CD14-positive monocyte (primary cell): ENCODE data around the gene TEC. TPM values are rescaled to one million over a fixed set of nuclear protein-coding genes. Genes with fewer than 3 reads are reported as not detected.
"Not testable (repeated sequence)": the region's sequence is repeated elsewhere in the genome, so short reads cannot be mapped to it uniquely, and the experiment has no call there.

Experiments
- DNase-seq, 3 donors: peaks; one replicate each; pipeline ENCODE4 v3.0.0-alpha.2; 2011 to 2022
- H2AFZ ChIP-seq: 2 replicates; pipeline ENCODE4 v1.6.0; 2012; ENCODE audit warnings: mild to moderate bottlenecking, low read depth, low read length, inconsistent platforms; ENCODE audit not compliant: insufficient read depth, poor library complexity, severe bottlenecking
- H3K27ac ChIP-seq, 2 donors: 1 replicate in 1 of 2; 2 replicates in 1 of 2; pipeline ENCODE4 v1.5.1; 2012 to 2013; ENCODE audit warnings: low read length in 2 of 2, control low read depth in 1 of 2, inconsistent platforms in 1 of 2, low read depth in 1 of 2, mild to moderate bottlenecking in 1 of 2
- H3K27me3 ChIP-seq, 2 donors: one replicate each; pipeline versions ENCODE4 v1.6.0 to v1.6.1; 2011 to 2013; ENCODE audit warnings: low read length in 2 of 2; ENCODE audit not compliant: control insufficient read depth in 2 of 2, insufficient read depth in 2 of 2
- H3K36me3 ChIP-seq, 2 donors: replicated peaks in 1 of 2; 1 replicate in 1 of 2; 2 replicates in 1 of 2; pipeline versions ENCODE4 v1.5.1 to v1.6.1; 2012 to 2013; ENCODE audit warnings: low read length in 2 of 2, control low read depth in 1 of 2, inconsistent platforms in 1 of 2, mild to moderate bottlenecking in 1 of 2; ENCODE audit not compliant: insufficient read depth in 2 of 2, control insufficient read depth in 1 of 2
- H3K4me1 ChIP-seq, 2 donors: 1 replicate in 1 of 2; 2 replicates in 1 of 2; pipeline versions ENCODE4 v1.5.1 to v1.6.1; 2012 to 2013; ENCODE audit warnings: low read length in 2 of 2, control low read depth in 1 of 2, inconsistent platforms in 1 of 2, mild to moderate bottlenecking in 1 of 2, moderate library complexity in 1 of 2; ENCODE audit not compliant: insufficient read depth in 2 of 2, control insufficient read depth in 1 of 2
- H3K4me2 ChIP-seq: replicated peaks from 2 replicates; pipeline ENCODE3; 2012; ENCODE audit warnings: low read length, moderate library complexity, mild to moderate bottlenecking; ENCODE audit not compliant: poor library complexity, severe bottlenecking; ENCODE audit errors: extremely low read depth
- H3K4me3 ChIP-seq, 3 experiments: fragments of 200-600 bp in 1 of 3; sonication (generic) in 1 of 3; replicated peaks in 1 of 3; 1 replicate in 2 of 3; 2 replicates in 1 of 3; pipeline ENCODE4 v1.5.1; 2011 to 2013; ENCODE audit warnings: low read length in 3 of 3, mild to moderate bottlenecking in 3 of 3, control low read depth in 2 of 3, low read depth in 2 of 3, inconsistent platforms in 1 of 3, moderate library complexity in 1 of 3
- H3K79me2 ChIP-seq: 2 replicates; pipeline ENCODE4 v1.6.0; 2012; ENCODE audit warnings: mild to moderate bottlenecking, control low read depth, inconsistent platforms, low read length, moderate library complexity; ENCODE audit not compliant: insufficient read depth
- H3K9ac ChIP-seq: 2 replicates; pipeline ENCODE4 v1.6.0; 2017; ENCODE audit warnings: low read length, mild to moderate bottlenecking; ENCODE audit not compliant: insufficient read depth, poor library complexity, severe bottlenecking
- H3K9me3 ChIP-seq, 2 donors: replicated peaks in 1 of 2; 1 replicate in 1 of 2; 2 replicates in 1 of 2; pipeline versions ENCODE4 v1.5.1 to v1.6.1; 2012 to 2013; ENCODE audit warnings: low read length in 2 of 2, control low read depth in 1 of 2; ENCODE audit not compliant: control insufficient read depth in 1 of 2, insufficient read depth in 1 of 2
- H4K20me1 ChIP-seq: 2 replicates; pipeline ENCODE4 v1.6.0; 2012; ENCODE audit warnings: mild to moderate bottlenecking, low read length, control low read depth, moderate library complexity; ENCODE audit not compliant: insufficient read depth
- H3K27ac Mint-ChIP-seq, 7 donors: one replicate each; pipeline ENCODE4 v1.8.0; 2020; ENCODE audit warnings: mild to moderate bottlenecking in 7 of 7, mixed read lengths in 7 of 7, moderate library complexity in 6 of 7, inconsistent platforms in 2 of 7
- H3K27me3 Mint-ChIP-seq, 3 donors: one replicate each; pipeline ENCODE4 v1.8.0; 2021 to 2022; ENCODE audit warnings: low read depth in 3 of 3, mild to moderate bottlenecking in 3 of 3, mixed read lengths in 3 of 3, moderate library complexity in 3 of 3, inconsistent platforms in 1 of 3
- H3K36me3 Mint-ChIP-seq, 2 donors: one replicate each; pipeline ENCODE4 v1.8.0; 2020; ENCODE audit warnings: mixed read lengths in 2 of 2, inconsistent platforms in 1 of 2, mild to moderate bottlenecking in 1 of 2
- H3K4me1 Mint-ChIP-seq: one replicate; pipeline ENCODE4 v1.8.0; 2020; ENCODE audit warnings: mild to moderate bottlenecking, mixed read lengths
- H3K4me3 Mint-ChIP-seq, 2 donors: one replicate each; pipeline ENCODE4 v1.8.0; 2020; ENCODE audit warnings: mild to moderate bottlenecking in 2 of 2, mixed read lengths in 2 of 2, moderate library complexity in 1 of 2
- H3K9me3 Mint-ChIP-seq, 7 donors: one replicate each; pipeline ENCODE4 v1.8.0; 2020 to 2022; ENCODE audit warnings: mixed read lengths in 7 of 7, mild to moderate bottlenecking in 6 of 7, moderate library complexity in 6 of 7, inconsistent platforms in 2 of 7
- CTCF ChIP-seq: fragments of 200-600 bp; IDR thresholded peaks from one replicate; pipeline ENCODE4 v1.8.0; 2022; ENCODE audit warnings: antibody characterized with exemption, mild to moderate bottlenecking
- WGBS: methylation state at CpG from one replicate; pipeline ENCODE4 v1.1.5; 2013; ENCODE audit warnings: missing lambda C conversion rate; ENCODE audit not compliant: insufficient coverage; 5-methylcytosine and 5-hydroxymethylcytosine counted together
- intact Hi-C, 2 donors: fragments of 100-400 bp; cut with micrococcal nuclease; formaldehyde crosslinking; loops; one replicate each; pipeline versions ENCODE4 v1.15.0 to v1.15.1; 2023
- polyA plus RNA-seq, 3 donors: library from polyadenylated mRNA; depleted of rRNA in 1 of 3; unstranded in 2 of 3; stranded (reverse) in 1 of 3; fragments of 300-500 nt in 2 of 3; fragments of >200 nt in 1 of 3; fragmentation: Illumina TruSeq in 2 of 3; gene quantifications; 1 replicate in 2 of 3; 2 replicates in 1 of 3; pipeline ENCODE4 v1.2.3, GENCODE V29; 2012 to 2021

Gene TEC
- polyA plus RNA-seq, 3 donors: 0.30 to 2.5 (median 0.73) TPM

GRCh38 chr4:48290146-48290772 lies 20.6 kb upstream of the TEC start:
- H4K20me1 ChIP-seq: no peaks in the 10 kb centered on the region
- H3K27ac ChIP-seq: no peak overlapping the region
- no peak overlapping the region for H3K27ac Mint-ChIP-seq

GRCh38 chr4:48286060-48286459 lies 16.4 kb upstream of the TEC start:
- H3K36me3 ChIP-seq, H3K9ac ChIP-seq, H4K20me1 ChIP-seq, H3K79me2 ChIP-seq, H3K27ac ChIP-seq, H3K4me1 Mint-ChIP-seq, H3K9me3 ChIP-seq, H3K4me2 ChIP-seq, H3K27me3 Mint-ChIP-seq, intact Hi-C loops, H3K4me3 ChIP-seq, H3K27me3 ChIP-seq, DNase-seq, H3K4me1 ChIP-seq, H3K4me3 Mint-ChIP-seq, H2AFZ ChIP-seq, H3K36me3 Mint-ChIP-seq: not testable (repeated sequence)
- Mint-ChIP-seq H3K9me3 (peaks cover 23 to 48% (median 33%) of the 10 kb centered on the region in 7 donors), H3K27ac (peak overlapping the region in 1 of 7 donors; percentile 32)
- WGBS: 100% methylated on average over 1 of the region's 2 CpGs

More at GRCh38 chr4:48290146-48290772, 20.6 kb upstream of the TEC start:
- Histone ChIP-seq H3K4me2 (no peak overlapping the region), H3K36me3 (no peaks in the 10 kb centered on the region), H3K79me2 (no peaks in the 10 kb centered on the region), H3K4me1 (no peaks in the 10 kb centered on the region), H2AFZ (no peak overlapping the region), H3K27me3 (no peaks in the 10 kb centered on the region), H3K9me3 (no peaks in the 10 kb centered on the region), H3K9ac (no peak overlapping the region), H3K4me3 (no peak overlapping the region)
- intact Hi-C loops: no loop called here
- peak in 2 of 3 donors; percentile 22 to 27 for DNase-seq
- Mint-ChIP-seq H3K4me1 (no peaks in the 10 kb centered on the region), H3K27me3 (peaks cover 0 to 2% (median 2%) of the 10 kb centered on the region in 3 donors), H3K9me3 (peaks cover 2 to 16% (median 5%) of the 10 kb centered on the region in 7 donors), H3K4me3 (no peak overlapping the region), H3K36me3 (no peaks in the 10 kb centered on the region)
- 66% methylated on average over 3 of the region's 5 CpGs for WGBS
- TF ChIP-seq CTCF: peak; percentile 86

- WGBS: no CpG with 5 or more reads among the region's 5 CpGs
- H3K4me1 Mint-ChIP-seq, H4K20me1 ChIP-seq, H3K4me2 ChIP-seq, H3K79me2 ChIP-seq, H3K36me3 Mint-ChIP-seq, H3K4me3 ChIP-seq, H3K27me3 Mint-ChIP-seq, H3K9ac ChIP-seq, DNase-seq, H3K4me1 ChIP-seq, H3K27me3 ChIP-seq, H3K27ac ChIP-seq, intact Hi-C loops, H3K4me3 Mint-ChIP-seq, H3K36me3 ChIP-seq, H3K9me3 ChIP-seq, H2AFZ ChIP-seq: not testable (repeated sequence)
- Mint-ChIP-seq H3K9me3 (peaks cover 23 to 49% (median 35%) of the 10 kb centered on the region in 7 donors), H3K27ac (peak overlapping the region in 1 of 7 donors; percentile 32)
These were observed 16.0 kb upstream of the TEC start for GRCh38 chr4:48285640-48286039.
